NCI-H510A treated with DMSO at 0.1 percent for 48 hours (cell line): ENCODE data around the gene SAE1.
A peak's percentile ranks its signal among the peaks of the same experiment; 100 is the strongest.
"Not testable (repeated sequence)": the region's sequence is repeated elsewhere in the genome, so short reads cannot be mapped to it uniquely, and the experiment has no call there.

Source experiments
- DNase-seq: peaks from one replicate; lab custom pipeline; 2025; lab: John Stamatoyannopoulos, UW

SAE1 gene

DNA sequence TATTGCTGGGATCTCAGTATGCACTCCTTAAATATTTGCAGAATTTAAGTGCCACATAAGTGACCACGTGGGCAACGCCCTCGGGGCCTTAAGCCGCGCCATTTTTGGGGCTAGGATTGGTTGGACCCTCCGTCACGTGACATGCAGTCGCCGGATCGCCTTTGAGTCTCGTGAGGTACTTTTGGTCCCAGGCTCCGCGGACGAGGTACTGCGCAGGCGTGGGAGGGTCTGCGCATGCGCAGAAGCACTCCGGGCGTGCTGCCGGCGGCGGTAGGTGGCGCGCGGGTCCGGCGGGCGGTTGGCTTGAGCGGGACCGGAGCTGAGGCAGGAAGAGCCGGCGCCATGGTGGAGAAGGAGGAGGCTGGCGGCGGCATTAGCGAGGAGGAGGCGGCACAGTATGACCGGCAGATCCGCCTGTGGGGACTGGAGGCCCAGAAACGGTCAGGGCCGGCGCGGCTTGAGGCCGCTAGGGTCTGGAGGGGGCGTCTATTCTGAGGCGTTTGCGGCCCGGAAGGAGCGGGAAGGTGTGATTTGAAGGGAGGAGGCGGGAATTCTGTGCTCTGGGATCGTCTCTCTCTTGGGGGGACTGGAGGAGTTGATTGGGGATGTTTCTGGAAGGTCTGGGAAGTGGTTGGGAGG lies at the start of gene SAE1:
TSS of gene SAE1 (plus strand) at position 247 of the 639 bp plus-strand sequence. CDS start at position 343, 96 bp downstream.
- peak; percentile 96 for DNase-seq

DNA sequence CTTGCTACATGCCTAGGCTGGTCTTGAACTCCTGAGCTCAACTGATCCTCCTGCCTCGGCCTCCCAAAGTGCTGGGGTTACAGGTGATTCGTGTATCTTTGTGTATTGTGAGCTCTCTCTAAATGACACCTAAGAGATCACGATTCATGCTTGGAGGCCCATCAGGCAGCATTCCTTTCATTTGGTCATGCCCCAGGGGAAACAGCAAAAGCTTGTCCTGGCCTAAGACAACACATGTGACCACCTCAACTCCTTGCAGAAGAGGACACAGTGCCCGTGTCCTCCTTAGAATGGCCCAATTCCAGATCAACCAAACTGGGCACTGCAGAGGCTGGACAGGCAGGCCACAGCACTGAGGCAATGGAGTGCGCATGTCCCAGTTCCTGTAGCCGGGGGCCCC lies 49.5 kb upstream of the SAE1 start:
- no peak for DNase-seq

DNA sequence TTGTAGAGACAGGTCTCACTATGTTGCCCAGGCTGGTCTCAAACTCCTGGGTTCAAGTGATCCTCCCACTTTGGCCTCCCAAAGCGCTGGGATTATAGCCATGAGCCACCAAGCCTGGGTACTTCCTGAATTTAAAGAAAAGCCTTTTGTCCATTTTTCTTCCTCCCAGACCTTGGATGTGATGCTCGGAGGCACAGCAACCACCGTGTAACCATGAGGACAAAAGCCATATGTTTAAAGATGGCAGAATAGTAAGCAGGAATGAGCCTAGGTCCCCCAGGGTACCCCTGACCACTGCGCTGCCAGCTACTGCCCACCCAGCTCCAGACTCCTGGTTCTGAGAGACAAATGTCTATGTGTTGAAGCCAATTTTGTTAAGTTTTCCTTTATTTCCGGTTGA lies 48.1 kb upstream of the SAE1 start:
- no peak for DNase-seq

DNA sequence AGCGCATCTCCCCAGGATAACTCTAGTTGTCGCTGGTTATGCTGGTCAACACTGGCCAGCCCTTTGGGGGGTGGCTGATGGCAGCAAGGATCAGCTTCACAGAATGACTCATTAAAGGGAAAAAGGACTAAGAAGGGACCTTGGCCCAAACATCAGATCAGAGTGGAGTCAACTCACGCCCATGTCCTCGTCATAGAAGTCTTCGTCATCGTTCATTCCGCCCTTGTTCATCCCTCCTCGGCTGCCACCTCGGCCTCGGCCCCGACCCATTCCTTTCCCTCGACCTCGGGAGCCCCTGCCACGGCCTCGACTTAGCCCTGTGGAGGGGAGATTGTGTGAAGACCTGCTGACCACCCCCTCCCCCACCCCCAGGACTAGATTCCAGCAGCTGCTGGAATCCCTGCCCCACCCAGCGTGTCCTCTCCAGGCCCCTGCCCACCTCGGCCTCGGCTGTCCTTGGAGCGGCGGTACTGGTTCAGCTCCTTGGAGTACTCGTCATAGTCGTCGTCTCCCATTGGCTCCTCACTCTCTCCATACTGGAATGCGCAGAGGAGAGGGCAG lies 45.7 kb upstream of the SAE1 start:
- DNase-seq = no peak

DNA sequence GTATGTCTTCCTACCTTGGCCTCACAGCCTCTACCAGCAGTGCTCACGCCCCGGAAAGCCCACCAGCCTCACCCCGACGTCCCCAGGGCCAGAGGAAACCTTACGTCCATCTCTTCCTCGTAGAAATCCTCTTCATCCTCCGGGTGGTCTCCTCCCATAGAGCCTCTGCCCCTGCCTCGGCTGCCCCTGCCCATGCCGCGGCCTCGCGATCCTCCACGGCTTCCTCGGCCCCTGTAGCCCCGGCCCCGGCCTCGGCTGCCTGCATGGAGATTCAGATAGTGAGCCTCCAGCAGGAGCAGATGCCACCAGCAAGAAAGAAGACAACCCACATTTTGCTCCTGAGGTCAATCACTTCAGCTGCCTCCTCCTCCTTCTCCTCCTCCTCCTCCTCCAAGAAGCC lies 44.4 kb upstream of the SAE1 start:
- no peak for DNase-seq

DNA sequence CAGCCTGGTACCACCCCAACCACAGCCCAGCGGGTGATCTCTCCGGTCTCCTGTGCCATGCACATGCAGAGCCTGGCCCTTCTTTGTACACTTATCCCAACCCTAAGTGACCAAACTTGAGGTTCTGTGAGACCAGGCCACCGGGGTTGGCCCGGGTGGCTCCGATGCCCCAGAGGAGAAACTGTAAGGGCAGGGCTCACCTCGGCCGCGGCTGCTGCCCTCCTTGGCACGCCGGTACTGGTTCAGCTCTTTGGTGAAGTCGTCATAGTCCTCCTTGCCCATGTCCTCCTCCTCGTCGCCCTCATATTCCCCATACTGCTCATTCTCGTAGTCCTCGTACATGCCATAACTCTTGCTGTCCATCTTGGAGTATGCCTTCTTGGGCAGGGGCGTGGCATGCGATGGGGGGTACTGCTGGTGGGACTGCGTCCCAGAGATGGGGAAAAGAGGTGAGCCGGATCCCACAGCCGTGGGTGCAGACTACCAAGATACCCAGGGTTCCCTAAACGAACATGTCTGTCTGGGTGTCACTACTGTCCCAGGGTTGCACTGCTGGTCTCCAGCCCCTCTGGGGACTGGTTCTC lies 40.8 kb upstream of the SAE1 start:
- no peak for DNase-seq

DNA sequence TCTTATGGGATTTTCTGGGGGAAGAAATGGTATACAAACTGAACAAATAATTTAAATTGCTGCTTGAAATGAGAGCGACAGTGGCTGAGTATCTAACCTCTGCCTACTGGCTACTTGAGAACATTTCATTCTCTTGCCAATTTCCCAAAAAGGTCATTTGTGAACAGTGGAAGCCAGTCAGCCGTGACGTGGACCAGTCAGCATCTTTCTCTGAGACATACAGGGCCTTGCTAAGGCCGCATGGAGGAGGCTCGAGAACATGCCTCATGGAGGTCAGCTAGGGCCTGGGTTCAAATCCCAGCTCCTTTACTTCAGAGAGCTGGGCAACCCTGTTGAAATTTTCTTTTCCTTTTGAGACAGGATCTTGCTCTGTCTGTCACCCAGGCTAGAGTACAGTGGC lies 37.4 kb upstream of the SAE1 start:
- no peak for DNase-seq

DNA sequence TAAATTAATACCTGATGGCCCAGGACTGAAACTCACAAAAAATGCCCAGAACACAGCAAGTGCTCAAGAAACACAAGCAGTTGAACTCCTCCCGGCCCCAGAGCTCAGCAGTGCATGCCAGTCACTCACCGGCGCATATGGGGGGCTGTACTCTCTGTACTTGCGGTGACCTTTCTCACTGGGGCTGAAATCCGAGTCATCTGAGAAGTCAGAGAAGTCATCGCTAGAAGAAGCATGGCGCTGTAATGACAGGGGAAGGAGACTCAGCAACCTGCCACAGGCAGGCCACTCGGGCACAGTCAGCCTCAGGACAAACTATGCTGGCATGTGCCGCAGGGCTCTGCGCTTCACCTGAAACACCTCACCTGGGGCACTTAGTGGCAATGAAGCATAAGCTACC lies 36.8 kb upstream of the SAE1 start:
- no peak for DNase-seq

DNA sequence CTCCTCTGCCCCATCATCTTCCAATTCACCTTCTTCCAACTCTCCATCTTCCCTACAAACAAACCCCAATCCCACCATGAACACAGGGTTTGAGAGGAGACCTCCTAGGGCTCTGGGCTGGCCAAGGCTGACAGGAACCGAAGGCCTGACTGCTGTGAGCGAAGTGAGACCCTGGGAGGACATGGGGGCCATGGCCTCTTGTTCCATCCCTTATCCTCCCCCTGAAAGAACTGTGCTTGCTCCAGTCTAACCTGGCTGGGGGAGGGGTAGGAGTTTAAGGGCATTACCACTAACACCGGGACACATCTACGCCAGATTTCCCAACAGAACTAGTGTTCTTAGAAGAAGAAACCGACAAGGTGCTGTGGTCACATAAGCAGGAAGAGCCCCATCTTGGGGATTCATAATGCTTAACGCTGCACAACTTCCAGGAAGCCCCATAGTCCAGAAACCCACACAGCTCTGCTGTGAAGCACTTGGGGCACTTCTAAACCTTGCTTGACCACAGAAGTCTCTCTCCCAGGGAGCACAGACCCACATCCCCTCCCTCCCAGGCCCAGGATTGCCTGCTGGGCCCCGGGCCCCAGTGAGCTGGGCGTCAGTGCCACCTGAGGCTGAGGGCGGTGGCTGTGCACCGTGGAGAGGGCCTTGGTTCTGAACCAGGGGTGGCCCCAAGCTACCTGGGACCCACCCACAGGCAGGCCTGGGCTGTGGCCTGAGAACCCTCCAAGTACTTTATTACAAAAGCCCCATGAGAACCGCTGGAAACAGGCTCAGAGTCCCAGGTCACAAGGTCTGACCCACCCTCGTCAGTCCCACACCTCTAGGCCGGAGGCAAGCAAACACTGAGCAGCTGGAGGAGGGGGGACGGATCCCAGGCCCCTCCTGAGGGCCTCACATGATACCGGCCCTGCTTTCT lies 35.8 kb upstream of the SAE1 start:
- no peak for DNase-seq

DNA sequence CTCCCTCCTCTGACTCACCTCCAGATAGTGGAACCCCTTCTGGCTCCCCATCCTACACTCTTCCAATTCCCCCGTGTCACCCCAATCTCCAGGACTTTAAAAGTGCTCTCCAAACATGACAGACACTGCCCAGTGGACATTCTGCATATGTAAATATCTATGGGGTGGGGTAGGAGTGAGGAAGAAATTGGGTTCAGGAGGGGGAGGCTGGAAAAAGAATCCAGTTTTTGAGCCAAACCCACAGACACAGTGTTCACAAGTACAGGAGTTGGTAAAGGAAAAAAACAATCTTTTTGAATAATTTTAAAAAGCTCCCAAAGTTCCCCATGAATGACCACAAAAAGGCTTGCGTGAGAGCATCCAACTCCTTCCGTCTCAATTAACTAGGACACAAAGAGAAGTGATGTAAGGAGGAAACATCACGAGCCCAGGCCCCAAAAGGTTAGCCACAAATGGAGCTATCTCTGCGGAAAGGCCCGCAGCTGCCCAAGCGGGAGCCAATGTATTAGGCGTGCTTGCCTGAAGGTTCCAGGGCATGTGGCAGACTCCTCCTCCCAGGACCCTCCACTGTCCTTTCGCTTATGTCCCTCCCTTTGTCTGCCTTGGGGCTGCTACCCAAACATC lies 35.0 kb upstream of the SAE1 start:
- DNase-seq = no peak

DNA sequence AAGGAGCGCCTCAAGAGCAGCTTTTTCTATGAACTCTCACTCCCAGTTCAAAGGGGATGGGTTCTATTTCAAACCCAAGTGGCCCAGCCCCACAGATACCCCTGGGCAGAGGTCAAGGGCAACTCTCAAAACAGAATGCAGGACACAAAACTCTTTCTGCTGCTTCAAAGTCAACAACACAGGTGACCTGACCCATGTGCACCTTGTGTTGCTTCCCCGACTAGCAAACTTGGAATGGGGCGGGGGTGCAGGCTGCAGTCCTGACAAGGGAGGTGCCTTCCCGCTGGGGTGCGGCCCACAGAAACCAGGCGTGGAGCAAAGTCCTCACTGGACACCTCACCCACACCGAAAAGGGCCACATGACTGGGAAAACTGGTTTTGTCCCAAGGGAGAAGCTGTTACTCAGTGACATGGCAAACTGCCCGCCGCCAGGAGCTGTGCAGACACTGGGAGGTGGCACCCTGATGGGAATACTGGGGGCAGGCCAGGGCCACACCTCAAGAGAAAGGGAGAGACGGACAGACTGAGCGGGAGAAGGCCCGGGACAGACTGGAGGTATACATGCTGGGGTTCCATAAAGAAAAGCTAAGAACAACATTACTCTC lies 34.4 kb upstream of the SAE1 start:
- DNase-seq = no peak

DNA sequence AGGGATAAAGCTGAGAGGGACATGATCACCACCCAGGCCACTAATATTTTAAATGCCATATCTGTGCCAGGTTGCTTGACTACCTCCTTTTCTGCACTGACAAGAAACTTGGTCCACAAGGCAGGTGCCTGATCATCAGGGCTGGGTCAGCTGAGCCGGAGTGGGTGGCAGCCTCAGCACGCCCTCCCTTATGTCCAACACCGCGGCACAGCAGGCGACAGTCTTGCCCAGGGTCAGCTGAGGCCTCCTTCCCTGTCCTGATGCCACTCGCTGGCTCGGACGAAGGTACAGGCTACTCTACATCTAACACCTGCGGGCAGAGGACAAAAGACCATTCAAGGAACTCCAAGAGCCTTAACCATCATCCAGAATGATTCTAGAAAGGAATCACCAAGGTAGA lies 33.9 kb upstream of the SAE1 start:
- DNase-seq = no peak

DNA sequence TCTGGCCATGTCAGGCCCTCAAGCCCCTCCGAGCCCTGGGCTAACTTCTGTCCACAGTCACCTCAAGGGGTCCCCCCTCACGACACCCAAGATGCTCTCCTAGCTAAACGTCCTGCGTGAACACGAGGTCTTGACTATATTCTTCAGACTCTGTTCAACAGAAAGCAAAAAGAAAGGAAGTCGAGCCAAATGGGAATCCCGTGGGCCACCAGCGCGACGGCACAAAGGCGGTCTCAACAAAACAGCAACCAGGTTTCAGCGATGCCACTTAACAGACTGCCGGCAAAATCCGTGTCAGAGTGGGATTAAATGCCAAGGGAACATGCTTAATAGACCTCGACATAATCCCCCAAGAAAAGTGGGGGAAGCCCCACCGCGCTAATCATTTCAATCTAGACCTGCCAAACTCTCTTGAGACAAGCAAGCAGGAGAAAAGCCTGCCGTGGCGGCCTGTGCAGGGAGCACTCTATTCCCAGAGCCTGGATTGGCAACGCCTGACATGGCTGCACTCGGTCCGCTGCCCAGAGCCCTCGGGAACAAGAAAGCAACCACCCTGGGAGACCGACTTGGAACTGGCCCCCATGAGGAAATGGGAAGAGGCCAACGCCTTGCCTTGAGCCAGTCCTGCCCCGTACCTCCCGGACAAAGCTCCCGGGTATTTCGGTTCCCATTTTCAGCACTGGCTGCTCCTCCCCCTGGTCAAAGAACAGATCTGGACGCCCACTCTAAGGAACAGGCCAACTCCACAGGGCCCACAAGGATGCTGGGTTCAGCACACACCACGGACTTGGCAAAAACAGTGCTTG lies 33.0 kb upstream of the SAE1 start:
- DNase-seq = no peak

DNA sequence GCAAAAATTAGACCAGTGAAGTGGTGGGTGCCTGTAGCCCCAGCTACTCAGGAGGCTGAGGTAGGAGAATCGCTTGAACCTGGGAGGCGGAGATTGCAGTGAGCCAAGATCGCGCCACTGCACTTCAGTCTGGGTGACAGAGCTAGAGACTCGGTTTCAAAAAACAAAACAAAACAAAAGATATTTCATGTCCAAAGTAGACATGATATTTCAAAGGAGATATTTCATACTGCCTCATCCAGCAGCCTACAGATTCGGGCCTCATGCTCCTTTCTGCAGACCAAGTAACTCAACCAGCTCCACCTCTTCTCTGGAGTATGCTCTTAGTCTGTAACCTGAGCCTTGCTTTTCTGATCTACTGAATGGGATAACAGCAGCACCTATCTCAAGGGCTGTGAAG lies 32.0 kb upstream of the SAE1 start:
- DNase-seq = no peak

DNA sequence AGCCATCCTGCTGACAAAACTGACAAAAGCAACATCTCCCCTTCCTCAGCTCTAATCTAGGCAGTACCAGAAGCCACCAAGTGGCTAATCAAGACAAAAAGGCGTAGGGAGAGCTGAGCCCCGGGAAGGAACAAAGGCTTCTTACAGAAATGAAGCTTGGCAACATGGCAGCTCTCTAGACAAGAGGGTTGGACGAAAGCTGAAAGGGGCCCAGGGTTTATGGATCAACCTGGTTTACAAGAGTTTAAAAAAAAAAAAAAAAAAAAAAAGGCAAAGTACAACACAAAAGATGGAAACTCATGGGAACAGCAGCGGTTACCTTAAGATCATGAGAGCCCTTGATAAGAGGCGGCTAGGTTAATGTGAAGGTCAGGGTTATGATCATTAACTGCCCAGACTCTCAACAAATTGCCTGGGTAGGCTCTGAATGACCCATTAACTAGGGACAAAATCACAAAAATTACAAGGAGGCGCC lies 31.0 kb upstream of the SAE1 start:
- no peak for DNase-seq

DNA sequence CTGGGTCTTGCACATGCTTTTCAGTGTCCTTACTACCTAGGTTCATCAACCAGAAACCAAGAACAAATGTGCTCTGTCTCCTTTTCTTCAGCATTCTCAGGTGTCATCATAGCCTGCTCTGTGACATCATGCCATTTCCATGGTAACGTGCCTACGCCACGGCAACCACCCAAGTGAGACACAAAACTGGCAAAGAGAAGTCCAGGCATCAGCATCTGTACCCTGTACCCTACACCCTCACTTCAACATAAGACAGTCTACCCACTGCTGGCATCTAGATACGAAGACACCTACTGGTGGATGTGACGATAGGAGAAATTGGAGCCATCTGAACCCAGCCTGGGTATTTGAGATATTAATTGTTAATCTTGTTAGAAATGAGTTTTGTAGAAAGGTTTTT lies 30.3 kb upstream of the SAE1 start:
- no peak for DNase-seq

DNA sequence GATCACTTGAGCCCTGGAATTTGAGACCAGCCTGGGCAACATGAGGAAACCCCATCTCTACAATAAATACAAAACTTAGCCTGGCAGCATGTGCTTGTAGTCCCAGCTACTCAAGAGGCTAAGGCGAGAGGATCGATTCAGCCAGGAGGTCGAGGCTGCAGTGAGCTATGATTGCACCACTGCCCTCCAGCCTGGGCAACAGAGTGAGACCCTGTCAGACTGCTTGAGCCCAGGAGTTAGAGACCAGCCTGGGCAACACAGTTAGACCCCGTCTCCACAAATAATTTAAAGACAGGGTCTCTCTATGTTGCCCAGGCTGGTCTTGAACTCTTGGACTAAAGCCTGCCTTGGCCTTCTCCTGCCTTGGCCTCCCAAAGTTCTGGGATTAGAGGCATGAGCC lies 29.5 kb upstream of the SAE1 start:
- not testable (repeated sequence) for DNase-seq

DNA sequence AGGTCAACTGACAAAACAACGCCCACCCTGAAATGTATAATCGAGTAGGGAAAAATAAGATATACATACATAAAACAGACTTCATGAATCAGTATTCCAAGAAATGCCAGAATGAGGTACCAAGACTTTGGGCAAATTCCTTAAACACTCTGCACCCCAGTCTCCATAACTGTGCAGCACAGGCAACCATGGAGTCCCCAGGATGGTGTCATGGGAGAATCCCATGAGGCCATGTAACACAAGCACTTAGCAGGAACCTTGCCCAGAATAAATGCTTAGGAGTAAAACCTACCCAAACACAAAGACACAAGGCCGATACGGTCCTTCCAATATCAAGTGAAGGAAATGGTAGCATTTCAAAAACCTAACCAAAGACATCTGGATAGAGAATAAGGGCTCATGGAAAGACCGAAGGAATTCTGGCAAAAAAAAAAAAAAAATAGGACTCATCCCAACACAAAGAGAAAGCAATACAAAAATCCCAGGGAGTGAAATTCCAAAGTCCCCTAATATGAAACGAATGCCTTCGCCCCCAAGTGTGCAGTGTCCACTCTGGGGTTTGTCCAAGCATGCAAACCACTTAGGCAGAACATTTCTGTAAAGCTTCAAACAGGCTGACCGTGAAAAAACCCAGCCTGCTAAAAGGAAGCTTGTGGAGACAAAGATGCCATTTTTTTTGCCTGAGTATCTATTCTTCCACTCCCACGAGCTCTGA lies 28.1 kb upstream of the SAE1 start:
- no peak for DNase-seq

DNA sequence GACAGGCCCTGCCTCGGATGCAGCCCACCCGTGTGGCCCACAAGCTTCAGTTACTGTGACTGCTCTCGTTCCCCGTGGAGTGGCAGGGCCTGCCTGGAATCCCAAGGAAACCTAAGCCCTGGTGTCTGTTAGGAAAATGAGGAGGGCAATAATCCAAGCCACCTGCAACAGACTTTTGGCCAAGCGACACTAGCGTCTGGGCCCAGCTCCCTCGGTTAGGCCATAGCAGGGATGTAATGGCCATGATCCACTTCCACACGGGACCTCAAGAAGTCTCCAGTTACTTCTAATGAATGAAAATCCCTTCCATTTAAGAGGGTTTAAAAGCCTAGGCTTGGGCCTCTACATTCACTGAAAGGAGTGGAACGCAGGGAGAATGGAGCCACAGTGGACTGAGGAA lies 26.0 kb upstream of the SAE1 start:
- no peak for DNase-seq

DNA sequence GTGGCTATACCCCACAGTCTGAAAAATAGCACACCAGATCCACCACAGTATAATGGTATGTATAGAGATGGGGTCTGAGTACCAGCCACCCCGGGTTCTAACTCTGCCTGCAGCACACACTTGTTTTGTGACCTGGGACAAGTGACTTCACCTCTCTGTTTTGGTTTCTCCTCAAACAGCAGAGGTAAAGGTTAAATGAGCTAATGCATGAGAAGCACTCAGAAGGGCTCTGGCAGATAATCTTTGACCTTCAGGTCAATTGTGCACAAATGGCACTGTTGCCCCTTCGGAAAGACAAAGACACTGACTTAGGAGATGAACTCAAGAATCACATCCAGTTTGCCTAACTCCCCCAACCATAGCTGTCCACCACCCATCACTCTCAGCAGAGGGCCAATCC lies 24.8 kb upstream of the SAE1 start:
- no peak for DNase-seq
